ENCODE measurements around the gene AGMAT. TPM values are rescaled to one million over a fixed set of nuclear protein-coding genes. Genes with fewer than 3 reads are reported as not detected.

AGMAT gene
- total RNA-seq, 1 donor from 2014 or later: not detected

- H3K36me3 ChIP-seq: peaks cover 83% of the 10 kb centered on the region
- intact Hi-C loops (cut with micrococcal nuclease): loop anchor here (10.0 kb wide), 1 partner anchor 62 kb away; no protein-coding TSS in a partner anchor
- no peaks in the 10 kb centered on the region for H3K9me3 ChIP-seq (replicated peaks)
- H3K4me3 ChIP-seq: no peak overlapping the region
- H3K27me3 ChIP-seq (ENCODE audit: low read depth): no peaks in the 10 kb centered on the region
- no peak for DNase-seq
- TF ChIP-seq, protein P1, sequence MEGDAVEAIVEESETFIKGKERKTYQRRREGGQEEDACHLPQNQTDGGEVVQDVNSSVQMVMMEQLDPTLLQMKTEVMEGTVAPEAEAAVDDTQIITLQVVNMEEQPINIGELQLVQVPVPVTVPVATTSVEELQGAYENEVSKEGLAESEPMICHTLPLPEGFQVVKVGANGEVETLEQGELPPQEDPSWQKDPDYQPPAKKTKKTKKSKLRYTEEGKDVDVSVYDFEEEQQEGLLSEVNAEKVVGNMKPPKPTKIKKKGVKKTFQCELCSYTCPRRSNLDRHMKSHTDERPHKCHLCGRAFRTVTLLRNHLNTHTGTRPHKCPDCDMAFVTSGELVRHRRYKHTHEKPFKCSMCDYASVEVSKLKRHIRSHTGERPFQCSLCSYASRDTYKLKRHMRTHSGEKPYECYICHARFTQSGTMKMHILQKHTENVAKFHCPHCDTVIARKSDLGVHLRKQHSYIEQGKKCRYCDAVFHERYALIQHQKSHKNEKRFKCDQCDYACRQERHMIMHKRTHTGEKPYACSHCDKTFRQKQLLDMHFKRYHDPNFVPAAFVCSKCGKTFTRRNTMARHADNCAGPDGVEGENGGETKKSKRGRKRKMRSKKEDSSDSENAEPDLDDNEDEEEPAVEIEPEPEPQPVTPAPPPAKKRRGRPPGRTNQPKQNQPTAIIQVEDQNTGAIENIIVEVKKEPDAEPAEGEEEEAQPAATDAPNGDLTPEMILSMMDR (IDR thresholded peaks at IDR 0.05; ENCODE audit: borderline replicate concordance): no peak
- no peaks in the 10 kb centered on the region for H3K4me1 ChIP-seq
- H3K27ac ChIP-seq (replicated peaks): no peak overlapping the region
These were observed 42.2 kb downstream of the AGMAT start for GRCh38 chr1:15542388-15543250.

DNA sequence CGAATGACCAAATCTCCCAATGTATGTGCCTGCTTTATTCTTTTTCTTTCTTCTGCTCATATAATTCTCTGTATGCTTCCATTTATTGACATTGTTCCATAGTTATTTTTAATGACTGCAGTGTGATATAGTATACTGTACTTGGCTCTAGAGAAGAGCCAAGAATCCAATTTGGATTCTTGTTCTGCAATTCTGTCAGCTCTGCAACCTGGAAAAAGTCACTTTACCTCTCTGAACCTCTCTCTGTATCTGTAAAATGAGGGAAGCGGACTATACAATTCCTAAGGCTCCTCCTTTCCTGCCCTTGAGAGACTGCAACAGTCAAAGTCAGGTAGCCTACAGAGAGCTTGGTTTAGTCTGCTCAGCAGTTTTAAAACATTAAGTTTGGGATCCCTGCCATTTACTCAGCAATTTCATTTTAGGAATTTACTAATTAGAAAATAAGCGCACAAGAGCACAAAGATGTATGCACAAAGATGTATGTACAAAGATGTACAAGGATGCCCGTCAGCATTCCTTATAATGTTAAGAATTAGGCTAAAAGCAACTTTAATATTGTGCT is 43.5 kb downstream of the AGMAT start:
- Histone ChIP-seq H3K27ac (replicated peaks) (no peak overlapping the region), H3K9me3 (replicated peaks) (no peaks in the 10 kb centered on the region), H3K4me1 (no peaks in the 10 kb centered on the region), H3K36me3 (peaks cover 83% of the 10 kb centered on the region), H3K4me3 (no peak overlapping the region), H3K27me3 (ENCODE audit: low read depth) (no peaks in the 10 kb centered on the region)
- TF ChIP-seq, protein P1 (IDR thresholded peaks at IDR 0.05; ENCODE audit: borderline replicate concordance): no peak
- DNase-seq: no peak
- intact Hi-C loops (cut with micrococcal nuclease): loop anchor here (10.0 kb wide), 1 partner anchor 63 kb away; no protein-coding TSS in a partner anchor

DNA sequence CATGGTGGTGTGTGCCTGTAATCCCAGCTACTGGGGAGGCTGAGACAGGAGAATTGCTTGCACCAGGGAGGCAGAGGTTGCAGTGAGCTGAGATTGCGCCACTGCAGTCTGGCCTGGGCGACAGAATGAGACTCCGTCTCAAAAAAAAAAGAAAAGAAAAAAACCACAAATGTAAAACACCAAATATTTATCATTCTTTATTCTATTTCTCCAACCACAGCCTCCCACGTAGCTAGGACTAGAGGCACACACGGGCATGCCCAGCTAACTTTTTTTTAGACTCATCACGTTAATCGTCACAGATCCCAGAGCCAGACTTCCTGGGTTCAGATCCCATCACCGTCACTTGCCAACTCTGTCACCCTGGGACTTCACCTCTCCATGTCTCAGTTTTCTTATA is 44.7 kb downstream of the AGMAT start:
- TF ChIP-seq, protein P1 (IDR thresholded peaks at IDR 0.05; ENCODE audit: borderline replicate concordance): no peak
- H3K36me3 ChIP-seq: peaks cover 83% of the 10 kb centered on the region

DNA sequence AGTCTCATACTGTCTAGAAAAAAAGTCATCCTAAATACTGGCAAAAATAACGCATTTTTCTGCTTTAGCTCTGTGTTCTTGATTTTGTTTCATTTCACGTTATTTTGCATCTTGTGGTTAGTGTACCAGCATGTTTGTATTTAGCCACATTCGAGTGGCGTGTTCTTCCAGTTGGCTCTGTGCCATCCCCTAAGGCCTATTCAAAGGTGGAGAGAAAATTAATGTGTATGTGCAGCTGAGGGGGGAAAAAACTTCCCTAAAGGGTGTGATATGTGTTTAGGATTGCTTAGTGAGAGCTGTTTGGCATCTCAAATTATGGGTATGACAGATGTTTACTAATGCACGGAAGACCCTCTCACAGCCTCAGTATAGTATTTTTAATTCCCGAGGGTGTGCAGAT is 46.1 kb downstream of the AGMAT start:
- H3K36me3 ChIP-seq: peaks cover 80% of the 10 kb centered on the region
- no peak for DNase-seq
- no peak overlapping the region for H3K27ac ChIP-seq (replicated peaks)
- H3K4me3 ChIP-seq: no peak overlapping the region
- H3K27me3 ChIP-seq (ENCODE audit: low read depth): no peaks in the 10 kb centered on the region
- TF ChIP-seq, protein P1 (IDR thresholded peaks at IDR 0.05; ENCODE audit: borderline replicate concordance): no peak
- H3K9me3 ChIP-seq (replicated peaks): no peaks in the 10 kb centered on the region
- H3K4me1 ChIP-seq: no peaks in the 10 kb centered on the region
- intact Hi-C loops (cut with micrococcal nuclease): no loop called here

More for the DNA sequence above, 44.7 kb downstream of the AGMAT start:
- intact Hi-C loops (cut with micrococcal nuclease): loop anchor here (10.0 kb wide), 1 partner anchor 65 kb away; no protein-coding TSS in a partner anchor
- Histone ChIP-seq H3K27ac (replicated peaks) (no peak overlapping the region), H3K4me3 (no peak overlapping the region), H3K9me3 (replicated peaks) (no peaks in the 10 kb centered on the region), H3K4me1 (no peaks in the 10 kb centered on the region), H3K27me3 (ENCODE audit: low read depth) (no peaks in the 10 kb centered on the region)
- DNase-seq: no peak

- TF ChIP-seq, protein P1 (IDR thresholded peaks at IDR 0.05; ENCODE audit: borderline replicate concordance): no peak
- no peaks in the 10 kb centered on the region for H3K9me3 ChIP-seq (replicated peaks)
- H3K27me3 ChIP-seq (ENCODE audit: low read depth): no peaks in the 10 kb centered on the region
- peaks cover 16% of the 10 kb centered on the region for H3K4me1 ChIP-seq
- peaks cover 40% of the 10 kb centered on the region for H3K36me3 ChIP-seq
- H3K27ac ChIP-seq (replicated peaks): no peak overlapping the region
- intact Hi-C loops (cut with micrococcal nuclease): no loop called here
- no peak for DNase-seq
- H3K4me3 ChIP-seq: no peak overlapping the region
These were observed 53.2 kb downstream of the AGMAT start for GRCh38 chr1:15531682-15532081.

Data from left ventricle myocardium inferior (tissue), 1 donor.